GM19025 (cell line): ENCODE results near the gene GALNT13.

ENCODE experiments used
- ATAC-seq: cut with Tn5 transposase; IDR thresholded peaks from one replicate; pipeline ENCODE4 v1.9.1; 2021; ENCODE audit warnings: mild to moderate bottlenecking, low read depth, moderate library complexity; ENCODE audit not compliant: unreplicated experiment

The GALNT13 gene

DNA sequence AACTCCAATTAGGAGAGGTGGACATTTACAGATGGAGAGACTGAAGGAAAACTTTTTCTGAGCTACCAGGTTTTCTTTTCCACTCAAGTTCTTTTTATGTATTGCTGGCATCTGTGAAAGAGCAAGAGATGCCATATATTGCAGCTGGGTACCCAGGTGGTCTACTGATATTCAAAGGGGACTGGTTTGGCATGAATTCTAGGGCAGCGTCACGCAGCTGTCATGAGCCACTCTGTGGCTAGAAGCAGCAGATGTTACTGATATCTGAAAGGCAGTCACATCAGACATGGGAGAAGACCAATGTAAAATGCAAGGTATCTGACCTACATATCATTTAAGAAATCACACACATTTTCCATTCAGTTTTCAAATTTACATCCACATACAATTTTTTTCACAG lies 408.8 kb downstream of the GALNT13 start:
- no peak for ATAC-seq

DNA sequence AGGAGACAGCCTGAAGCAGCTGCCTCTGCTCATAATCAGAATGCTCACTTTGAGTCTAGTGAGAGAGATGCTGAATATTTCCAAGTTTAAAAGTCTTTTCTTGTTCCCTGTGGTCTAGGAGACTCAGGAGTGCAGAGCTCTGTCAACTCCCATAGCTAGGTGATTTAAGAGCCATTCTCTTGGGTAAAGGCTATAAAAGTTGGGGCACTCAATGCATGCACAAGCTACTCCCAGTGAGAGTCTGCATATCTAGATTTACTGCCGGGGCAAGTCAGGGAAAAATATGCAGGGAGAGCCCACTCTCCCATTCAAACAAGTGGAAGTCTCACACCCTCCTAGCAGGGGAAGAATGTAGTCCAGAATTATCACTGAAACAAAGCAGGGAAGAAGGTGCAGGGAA lies 418.1 kb downstream of the GALNT13 start:
- ATAC-seq = no peak

DNA sequence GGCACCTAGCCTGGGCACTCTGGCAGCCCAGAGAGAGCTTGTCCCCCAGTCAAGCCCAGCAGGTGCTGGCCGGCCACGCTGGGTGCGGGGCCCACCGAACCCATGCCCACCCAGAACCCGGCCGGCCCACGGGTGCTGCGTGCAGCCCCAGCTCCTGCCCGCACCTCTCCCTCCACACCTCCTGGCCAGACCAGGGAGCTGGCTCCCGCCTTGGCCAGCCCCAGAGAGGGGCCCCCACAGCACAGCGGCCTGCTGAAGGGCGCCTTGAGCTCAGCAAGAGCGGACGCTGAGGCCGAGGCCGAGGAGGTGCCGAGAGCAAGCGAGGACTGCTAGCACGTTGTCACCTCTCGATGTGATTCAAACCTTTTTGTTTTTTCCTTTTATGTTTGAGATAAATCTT lies 419.8 kb downstream of the GALNT13 start:
- no peak for ATAC-seq

DNA sequence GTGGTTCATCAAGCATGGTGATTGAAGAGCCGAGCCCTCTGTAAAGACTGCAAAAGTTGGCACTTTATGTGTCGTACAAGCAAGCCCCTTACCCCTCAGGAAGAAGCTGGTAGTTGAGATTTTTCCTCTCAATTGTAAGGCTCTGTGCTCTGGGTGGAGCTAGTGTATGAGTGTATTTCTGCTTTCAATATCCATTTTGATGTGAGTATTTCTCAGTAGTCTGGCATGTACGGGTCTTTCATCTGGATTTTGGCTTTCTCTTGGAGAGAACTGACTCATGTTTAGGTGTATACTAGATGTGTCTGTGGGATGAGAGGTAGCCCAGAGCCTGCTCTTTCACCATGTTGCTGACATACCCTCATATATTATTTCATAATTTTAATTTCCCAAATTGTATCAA lies 420.2 kb downstream of the GALNT13 start:
- ATAC-seq = no peak

DNA sequence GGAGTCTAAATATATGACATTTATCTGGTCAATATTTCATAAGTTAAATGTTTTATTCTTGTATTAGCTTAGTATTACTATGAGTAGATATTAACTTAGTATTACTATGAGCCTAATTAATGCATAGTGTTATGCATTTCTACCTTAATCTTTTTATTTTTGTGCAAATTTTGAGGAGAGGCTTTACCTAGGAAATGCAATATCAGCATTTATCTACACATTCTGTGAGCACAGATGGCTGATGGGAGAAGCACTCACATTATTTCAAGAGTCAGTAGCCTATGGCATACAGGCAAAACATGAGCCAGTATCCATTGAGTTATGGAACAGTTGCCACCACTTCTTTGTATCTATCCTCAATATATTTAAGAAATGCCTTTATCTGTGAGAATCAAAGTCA lies 422.1 kb downstream of the GALNT13 start:
- ATAC-seq = no peak

DNA sequence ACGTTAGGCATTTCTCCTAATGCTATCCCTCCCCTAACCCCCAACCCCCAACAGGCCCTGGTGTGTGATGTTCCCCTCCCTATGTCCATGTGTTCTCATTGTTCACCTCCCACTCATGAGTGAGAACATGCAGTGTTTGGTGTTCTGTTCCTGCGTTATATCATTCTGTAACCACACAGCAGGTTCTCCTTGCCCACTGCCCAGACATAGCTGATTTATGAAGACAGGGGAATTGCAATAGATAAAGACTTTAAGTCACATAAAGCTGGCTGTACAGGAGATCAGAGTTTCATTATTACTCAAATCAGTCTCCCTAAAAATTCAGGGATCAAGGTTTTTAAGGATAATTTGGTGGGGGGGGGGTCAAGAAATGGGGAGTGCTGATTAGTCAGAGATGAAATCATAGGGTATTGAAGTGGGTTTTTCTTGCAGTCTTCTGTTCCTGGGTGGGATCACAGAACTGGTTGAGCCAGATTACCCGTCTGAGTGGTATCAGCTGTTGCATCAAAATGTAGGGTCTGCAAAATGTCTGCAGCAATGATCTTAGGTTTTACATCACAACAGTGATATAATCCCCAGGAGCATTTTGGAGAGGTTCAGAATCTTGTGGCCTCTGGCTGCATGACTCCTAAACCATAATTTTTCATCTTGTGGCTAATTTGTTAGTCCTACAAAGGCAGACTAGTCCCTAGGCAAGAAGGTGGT lies 434.7 kb downstream of the GALNT13 start:
- no peak for ATAC-seq

DNA sequence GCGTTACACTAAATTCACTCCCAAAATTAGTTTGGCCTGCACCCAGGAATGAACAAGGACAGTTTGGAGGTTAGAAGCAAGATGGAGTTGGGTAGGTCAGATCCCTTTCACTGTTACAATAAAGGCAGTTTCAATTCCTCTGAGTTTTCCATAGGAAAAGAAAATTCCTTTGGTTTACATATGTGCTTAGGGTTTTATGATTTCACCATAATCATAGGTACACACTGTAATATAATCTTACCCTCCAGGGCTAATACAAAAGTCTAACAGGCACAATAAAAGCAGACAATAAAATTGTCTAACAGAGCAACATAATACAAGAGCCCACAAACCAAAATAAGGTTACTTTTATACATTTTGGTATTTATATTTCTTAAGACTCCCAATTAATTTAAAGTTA lies 435.3 kb downstream of the GALNT13 start:
- ATAC-seq = no peak

DNA sequence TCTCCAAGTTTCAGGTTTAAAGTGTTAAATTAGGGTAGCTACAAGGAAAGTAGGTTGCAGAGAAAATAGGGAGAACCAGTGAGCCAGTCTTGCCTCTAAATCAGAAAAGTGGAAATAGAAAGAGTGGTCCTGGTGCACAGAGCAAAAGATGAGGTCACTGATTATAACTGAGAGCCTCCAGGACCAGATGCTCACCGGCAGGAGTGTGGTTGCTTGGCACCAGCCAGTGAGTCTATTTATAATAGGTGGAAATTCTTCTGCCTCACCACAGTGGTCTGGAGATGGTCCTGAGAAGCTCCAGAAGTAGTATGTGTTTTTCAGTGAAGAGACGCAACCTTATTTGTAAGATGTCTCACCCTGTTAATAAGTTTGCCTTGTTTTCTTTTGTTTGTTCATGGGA lies 452.9 kb downstream of the GALNT13 start:
- no peak for ATAC-seq

DNA sequence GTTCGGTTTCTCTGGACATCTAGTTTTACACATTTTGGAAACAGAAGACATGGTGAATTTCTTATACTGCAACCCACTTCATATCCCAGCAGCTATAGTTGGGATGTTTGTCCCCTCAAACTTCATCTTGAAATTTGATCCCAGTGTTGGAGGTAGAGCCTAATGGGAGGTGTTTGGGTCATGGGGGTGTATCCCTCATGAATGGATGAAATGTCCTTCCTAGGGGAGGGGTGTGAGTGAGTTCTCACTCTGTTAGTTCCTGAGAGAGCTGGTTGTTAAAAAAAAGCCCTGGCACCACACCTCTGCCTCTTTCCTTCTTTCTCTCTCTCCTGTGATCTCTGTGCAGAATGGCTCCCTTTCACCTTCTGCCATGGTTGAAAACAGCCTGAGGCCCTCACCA lies 457.8 kb downstream of the GALNT13 start:
- ATAC-seq = no peak

DNA sequence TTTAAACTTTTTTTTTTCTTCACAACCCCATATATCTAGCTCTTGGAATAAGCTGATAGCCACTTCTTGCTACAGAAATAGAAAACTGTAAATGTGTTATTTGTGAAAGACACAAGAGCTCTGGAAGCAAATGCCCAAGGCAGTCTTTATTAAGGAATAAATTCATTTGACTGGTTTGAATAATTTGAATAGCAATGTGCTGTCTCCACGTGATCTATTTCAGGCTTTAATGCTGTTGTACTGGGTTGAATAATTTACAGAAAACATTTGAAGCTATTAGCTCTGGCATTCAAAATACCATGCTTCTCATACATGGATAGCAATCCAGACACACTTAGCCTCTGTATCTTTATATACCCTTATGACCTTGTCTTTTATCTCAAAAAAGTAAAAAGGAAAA lies 460.1 kb downstream of the GALNT13 start:
- no peak for ATAC-seq

DNA sequence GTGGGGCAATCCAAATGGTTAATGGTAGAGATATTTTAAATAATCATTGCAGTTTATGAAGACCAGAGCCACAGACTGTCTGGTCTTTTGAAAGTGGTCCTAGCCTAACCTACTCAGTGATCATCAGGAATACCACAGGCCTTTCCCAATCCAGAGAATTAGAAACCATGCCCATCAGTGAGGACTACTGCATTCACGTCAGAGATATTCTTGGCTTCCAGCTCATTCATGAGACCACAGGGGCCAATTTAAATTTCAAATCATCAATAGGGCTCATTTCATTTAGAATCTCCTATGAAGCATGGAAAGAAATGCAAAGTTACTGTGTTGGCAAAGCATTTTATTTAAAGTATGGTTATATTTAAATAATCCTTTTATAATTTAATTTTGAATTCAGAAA lies 464.5 kb downstream of the GALNT13 start:
- no peak for ATAC-seq

DNA sequence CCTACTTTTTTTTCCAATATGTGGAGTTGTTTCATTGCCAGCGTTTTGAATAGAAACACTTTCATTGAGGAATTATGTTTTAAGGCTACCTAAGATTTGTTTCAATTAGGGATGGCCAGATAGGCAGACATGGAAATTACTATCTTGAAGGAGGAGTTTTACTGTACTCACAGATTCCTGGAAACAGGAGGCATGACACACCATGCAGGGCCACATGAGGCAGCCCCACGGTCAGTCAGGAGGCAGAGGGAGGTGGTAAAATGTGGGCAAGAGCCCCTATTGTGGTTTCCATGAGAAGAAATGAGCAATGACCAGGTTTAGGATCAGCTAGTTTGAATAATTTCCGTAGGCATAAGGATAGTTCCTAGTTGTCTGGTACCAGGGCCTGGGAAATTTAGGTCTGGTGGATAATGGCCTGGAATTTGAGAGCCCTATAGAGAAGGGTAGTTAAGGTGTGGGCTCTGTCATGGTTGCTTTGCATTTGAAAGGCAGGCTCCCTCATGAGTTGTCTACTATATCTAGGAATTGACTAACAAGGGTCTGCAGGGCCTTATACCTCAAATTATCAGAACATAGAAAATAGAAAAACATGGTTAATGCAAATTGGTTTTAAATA lies 466.7 kb downstream of the GALNT13 start:
- no peak for ATAC-seq

DNA sequence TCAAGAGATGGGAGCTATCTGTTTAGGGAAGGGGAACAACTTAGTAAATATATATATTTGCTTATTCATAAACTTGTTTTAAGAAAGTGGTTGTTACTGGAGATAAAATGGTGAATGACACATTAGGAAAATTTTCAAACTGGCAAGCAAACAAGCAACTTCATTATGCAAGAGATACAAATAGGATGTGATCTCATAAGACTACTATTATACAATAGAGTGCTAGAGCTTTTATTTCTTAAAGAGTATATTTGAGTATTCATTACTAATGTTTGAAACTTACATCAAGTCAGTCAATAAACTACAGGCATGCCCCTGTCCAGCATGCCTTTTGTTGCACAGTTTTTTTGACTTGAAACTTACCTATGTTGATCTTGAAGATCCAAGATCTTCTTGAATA lies 471.6 kb downstream of the GALNT13 start:
- no peak for ATAC-seq

DNA sequence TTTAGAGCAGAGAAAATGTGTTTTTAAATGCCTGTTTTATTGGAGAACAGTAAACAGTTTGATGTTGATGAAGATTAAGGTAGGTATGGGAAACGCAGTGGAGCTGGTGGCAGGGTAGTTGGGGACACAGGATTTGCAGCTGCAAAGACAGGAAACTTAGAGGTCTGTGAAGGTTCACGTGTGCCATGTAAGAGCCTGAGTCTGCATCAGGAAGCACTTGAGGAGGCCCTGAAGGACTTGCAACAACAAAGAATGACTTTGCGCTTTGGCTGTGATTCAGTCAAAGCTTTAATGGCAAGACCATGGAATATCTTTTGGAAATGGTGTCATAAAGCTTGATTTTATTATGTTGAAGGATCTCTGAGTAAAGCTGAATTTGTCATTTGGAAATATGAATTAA lies 479.2 kb downstream of the GALNT13 start:
- ATAC-seq = no peak

DNA sequence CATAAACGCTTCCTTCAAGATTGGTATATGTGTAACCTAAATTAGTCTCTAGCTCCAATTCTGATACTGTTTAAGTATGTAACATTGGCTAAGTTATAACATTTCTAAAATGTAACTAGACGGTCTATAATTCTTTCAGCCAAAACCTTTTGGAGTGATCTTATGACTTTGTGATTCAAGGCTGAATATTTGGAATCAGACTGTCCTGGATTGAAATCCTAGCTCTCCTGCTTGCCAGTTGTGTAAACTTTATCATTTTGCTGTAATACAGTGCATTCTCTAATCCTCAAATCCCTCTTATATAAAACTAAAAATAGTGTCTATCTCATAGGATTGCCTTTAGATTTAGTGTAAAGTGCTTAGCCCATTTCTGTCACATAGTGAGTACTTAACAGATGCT lies 489.6 kb downstream of the GALNT13 start:
- ATAC-seq = no peak

DNA sequence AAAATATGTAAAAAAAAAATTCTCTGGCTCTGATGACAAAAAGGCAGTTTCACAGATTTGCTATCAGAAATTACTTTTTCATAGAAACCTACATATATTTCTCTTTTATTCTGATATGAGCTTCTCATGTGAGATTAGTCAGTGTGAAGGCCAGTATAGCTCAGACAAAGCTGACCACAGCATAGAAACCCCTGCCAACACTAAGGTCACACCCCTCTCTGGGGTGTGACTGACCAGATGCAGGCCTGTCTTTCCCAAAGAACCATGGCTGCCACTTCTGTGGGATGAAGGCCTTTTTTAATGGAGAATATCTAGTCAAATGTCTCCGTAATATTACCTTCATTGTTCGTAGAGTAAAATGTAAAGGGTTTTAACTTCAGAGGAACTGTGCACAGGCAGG lies 496.4 kb downstream of the GALNT13 start:
- ATAC-seq = no peak

DNA sequence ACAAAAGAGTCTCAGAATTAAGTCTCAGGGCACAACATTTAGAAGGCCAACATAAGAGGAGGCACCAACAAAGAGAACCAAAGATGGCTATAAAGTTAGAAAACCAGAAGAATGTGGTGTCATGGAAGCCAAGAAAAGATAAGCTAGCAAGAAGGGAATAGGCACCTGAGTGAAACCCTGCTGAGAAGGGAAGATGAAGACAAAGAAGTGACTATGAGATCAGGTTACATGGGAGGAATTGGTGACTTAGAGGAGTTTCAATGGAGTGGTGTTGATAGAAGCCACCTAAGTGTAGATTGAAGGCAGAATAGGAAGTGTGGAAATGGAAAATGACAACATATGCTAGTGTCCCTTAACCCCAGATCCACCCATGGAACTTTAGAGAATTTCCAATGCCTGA lies 499.2 kb downstream of the GALNT13 start:
- ATAC-seq = no peak

DNA sequence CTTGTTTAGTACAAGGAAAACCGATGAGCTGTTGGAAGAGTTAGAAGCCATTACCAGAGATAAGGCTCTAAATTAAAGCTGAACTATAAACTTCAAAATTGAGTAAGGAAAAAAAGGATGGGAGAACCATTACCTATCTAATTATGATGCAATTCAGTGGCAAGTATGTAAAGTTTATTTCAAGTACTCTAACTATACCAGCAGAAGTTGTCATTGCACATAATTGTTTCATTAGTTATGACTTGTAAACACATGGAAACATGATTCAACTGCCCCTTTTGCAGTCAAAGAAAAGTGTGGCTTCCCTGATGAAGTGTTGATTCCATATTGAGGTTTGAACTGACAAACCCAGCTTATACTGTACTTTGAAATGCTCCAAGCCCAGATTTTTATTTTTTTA lies 502.7 kb downstream of the GALNT13 start:
- no peak for ATAC-seq

DNA sequence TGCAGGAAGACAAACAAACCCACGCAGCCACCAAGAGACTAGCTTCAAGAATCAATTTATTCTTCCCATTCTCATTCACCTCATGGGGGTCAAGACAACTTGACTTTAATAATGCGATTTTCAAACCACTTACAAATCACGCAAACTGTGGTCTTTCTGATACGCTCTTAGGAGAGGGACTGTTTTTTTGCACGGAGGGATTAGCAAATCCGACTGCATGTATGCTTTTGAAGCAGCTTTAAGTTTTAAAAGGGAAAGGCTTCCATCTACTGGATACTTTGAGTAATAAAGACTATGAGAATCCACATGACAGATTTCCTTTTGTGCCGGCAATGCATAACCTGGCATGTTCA lies 503.8 kb downstream of the GALNT13 start:
- ATAC-seq = no peak

DNA sequence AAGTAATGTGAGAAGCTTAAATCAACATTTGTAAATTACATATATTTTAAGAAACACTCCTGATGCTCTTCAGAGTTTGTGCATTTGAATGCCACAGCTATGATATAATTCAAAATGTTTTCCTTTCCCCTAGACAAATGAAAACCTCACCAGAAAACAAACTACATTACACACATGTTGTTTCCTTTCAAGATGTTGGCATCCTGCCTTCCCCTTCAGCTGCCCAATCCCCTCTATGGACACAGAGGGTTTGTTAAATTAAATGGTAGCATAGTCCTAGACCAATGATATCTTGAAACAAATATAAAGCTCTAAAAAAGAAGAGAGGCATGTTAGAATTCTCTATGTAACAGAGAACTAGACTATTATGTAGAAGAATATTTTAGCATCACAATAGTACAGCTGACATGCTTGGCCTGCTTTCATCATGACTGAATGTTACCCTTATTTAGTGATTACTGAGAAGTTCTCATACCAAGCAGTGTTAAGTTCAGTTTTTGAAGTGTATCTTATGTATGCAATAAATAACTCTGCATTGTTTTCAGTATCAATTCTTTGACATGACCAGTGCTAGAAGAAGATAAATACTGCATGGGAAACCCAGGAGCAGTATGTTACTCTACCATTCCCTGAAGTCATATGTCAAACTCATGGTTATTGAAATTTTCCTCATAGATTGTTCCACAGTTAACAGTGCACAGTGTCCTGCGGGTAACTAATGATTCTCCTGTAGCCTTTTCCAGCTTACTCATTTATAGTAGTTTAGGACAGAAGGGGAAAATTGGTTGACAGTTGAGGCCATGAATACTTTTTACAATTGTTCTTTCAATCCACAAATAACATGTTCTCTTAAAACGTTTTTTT lies 510.4 kb downstream of the GALNT13 start:
- no peak for ATAC-seq

DNA sequence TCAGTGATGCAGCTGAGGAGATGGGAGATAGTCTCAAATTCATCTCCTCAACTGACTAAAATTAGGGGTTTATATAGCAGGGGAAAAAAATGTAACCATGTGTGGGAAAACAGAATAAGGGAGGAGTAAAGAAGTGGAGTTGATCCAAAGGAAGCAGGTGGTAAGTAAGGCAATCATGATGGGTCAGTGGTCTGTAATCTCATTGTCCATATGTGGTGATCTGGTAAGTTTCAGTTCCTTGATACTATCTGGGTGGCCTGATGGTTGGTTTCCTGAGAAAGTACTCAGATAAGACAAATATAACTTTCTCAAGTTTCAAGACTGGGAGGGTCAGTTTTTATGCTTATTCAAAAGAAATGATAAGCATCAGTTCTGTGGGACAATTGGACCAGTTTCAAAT lies 514.5 kb downstream of the GALNT13 start:
- no peak for ATAC-seq

DNA sequence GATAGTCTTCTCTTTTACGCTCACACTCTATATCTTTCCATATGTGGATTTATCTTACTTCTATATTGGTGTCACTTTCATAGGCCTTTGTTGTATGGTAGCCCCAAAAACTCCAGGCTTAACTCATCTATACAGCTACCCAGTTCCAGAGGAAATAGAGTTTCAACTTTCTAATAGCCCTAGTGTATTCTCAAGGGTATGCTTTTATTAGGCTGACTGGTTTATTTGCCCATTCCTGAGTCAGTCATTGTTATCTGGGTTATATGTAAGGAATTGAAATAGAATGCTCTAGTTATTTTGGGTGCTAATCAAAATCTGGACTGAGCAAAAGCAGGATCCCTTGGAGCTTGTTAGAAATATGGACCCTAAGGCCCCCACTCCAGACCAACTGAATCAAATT lies 519.3 kb downstream of the GALNT13 start:
- no peak for ATAC-seq
